ENCODE results near the gene ZBTB7B.

The ZBTB7B gene

GRCh38 chr1:155037043-155037442 lies 34.4 kb downstream of the ZBTB7B start:
- DNase-seq (ENCODE audit: low read depth, low spot score): no peak
- no peak overlapping the region for H3K4me3 ChIP-seq (ENCODE audit: low read depth, low read length)
- in situ Hi-C loops (cut with HindIII; ENCODE audit: low sequenced_read_pairs): no loop called here
- TF ChIP-seq, protein P1, sequence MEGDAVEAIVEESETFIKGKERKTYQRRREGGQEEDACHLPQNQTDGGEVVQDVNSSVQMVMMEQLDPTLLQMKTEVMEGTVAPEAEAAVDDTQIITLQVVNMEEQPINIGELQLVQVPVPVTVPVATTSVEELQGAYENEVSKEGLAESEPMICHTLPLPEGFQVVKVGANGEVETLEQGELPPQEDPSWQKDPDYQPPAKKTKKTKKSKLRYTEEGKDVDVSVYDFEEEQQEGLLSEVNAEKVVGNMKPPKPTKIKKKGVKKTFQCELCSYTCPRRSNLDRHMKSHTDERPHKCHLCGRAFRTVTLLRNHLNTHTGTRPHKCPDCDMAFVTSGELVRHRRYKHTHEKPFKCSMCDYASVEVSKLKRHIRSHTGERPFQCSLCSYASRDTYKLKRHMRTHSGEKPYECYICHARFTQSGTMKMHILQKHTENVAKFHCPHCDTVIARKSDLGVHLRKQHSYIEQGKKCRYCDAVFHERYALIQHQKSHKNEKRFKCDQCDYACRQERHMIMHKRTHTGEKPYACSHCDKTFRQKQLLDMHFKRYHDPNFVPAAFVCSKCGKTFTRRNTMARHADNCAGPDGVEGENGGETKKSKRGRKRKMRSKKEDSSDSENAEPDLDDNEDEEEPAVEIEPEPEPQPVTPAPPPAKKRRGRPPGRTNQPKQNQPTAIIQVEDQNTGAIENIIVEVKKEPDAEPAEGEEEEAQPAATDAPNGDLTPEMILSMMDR (IDR thresholded peaks at IDR 0.05; ENCODE audit: low read depth, low read length): no peak

DNA sequence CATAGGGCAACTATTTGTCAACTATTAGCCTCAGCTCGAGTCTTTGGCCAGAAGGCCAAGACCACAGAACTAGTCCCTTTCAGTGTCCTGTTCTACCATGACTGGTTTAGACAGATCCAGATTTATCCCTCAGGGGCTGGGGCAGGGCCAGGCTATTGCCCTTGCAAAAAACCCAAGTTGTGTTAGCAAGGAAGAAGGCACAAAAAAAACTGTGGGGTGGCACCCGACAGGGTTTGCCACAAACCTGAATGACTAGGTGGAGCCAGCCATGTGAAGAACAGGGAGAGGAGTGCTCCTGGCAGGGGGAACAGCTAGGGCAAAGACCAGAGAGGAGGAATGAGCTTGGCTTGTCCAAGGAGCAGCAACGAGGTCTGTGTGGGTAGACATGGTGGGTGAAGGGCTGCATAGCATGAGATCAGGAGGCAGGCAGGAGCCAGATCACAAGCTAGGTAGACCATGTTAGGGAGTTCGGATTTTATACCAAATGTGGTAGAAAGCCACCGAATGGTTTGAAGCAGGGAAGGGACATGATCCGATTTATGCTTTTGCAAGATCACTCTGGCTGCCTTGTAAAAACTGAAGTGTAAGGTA lies 35.3 kb downstream of the ZBTB7B start:
- DNase-seq (ENCODE audit: low read depth, low spot score): no peak
- in situ Hi-C loops (cut with HindIII; ENCODE audit: low sequenced_read_pairs): no loop called here
- no peak overlapping the region for H3K4me3 ChIP-seq (ENCODE audit: low read depth, low read length)
- TF ChIP-seq, protein P1 (IDR thresholded peaks at IDR 0.05; ENCODE audit: low read depth, low read length): no peak

GRCh38 chr1:155038602-155039307 lies 36.2 kb downstream of the ZBTB7B start:
- in situ Hi-C loops (cut with HindIII; ENCODE audit: low sequenced_read_pairs): no loop called here
- no peak for DNase-seq (ENCODE audit: low read depth, low spot score)
- H3K4me3 ChIP-seq (ENCODE audit: low read depth, low read length): no peak overlapping the region
- TF ChIP-seq, protein P1 (IDR thresholded peaks at IDR 0.05; ENCODE audit: low read depth, low read length): no peak

- TF ChIP-seq, protein P1 (IDR thresholded peaks at IDR 0.05; ENCODE audit: low read depth, low read length): no peak
- in situ Hi-C loops (cut with HindIII; ENCODE audit: low sequenced_read_pairs): no loop called here
- H3K4me3 ChIP-seq (ENCODE audit: low read depth, low read length): no peak overlapping the region
- no peak for DNase-seq (ENCODE audit: low read depth, low spot score)
Observed at GRCh38 chr1:155039308-155039669, 36.7 kb downstream of the ZBTB7B start.

DNA sequence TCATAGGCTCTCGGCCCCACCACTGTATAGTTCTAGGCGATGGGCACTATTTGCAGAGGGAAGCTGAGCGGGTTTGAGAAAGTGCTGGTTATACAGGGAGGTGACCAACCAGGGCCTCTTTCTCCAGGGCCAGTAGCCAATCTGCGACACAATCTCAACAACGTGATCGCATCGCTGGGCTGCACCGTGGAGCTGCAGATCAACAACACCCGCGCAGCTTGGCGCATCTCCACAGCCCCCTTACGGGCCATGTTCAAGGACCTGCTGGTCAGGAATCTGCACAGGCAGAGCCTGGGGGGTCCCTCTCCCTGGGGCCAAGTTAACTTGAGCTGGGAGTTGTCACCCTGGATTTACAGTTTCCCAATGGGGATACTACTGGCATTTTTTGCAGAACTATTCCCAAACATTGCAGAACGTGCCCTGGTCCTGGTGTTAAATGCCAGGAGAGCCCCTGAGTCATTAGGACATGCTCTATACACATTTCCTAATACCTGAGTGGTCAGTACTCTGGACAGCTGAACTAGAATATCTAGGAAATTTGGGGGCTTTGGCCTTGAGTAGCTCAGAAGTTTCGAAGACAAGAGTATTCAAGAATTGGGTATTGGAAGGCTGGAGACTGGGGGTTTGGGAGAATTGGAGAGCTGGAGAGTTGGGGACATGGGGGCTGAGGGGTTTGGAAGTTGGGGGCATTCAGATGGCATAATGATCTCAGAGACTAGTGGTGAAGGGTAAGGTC lies 37.9 kb downstream of the ZBTB7B start:
- in situ Hi-C loops (cut with HindIII; ENCODE audit: low sequenced_read_pairs): no loop called here
- no peak for DNase-seq (ENCODE audit: low read depth, low spot score)
- H3K4me3 ChIP-seq (ENCODE audit: low read depth, low read length): no peak overlapping the region
- TF ChIP-seq, protein P1 (IDR thresholded peaks at IDR 0.05; ENCODE audit: low read depth, low read length): no peak

- H3K4me3 ChIP-seq (ENCODE audit: low read depth, low read length): no peak overlapping the region
- TF ChIP-seq, protein P1 (IDR thresholded peaks at IDR 0.05; ENCODE audit: low read depth, low read length): no peak
- no peak for DNase-seq (ENCODE audit: low read depth, low spot score)
- in situ Hi-C loops (cut with HindIII; ENCODE audit: low sequenced_read_pairs): no loop called here
Observed at GRCh38 chr1:155042789-155043188, 40.2 kb downstream of the ZBTB7B start.
